ENCODE results near the gene ATP2B3. TPM values are rescaled to one million over a fixed set of nuclear protein-coding genes. Genes with fewer than 3 reads are reported as not detected.

The ATP2B3 gene
- total RNA-seq, 1 experiment from 2014 or later = 0.21 TPM

- Histone ChIP-seq H3K27me3 (ENCODE audit: control insufficient read depth, insufficient read depth, low read length) (no peaks in the 10 kb centered on the region), H3K4me1 (ENCODE audit: control insufficient read depth, insufficient read depth, low read length) (peaks cover 17% of the 10 kb centered on the region), H3K4me3 (ENCODE audit: low read depth in 2 of 2, low read length in 2 of 2) (peak overlapping the region; percentile 83 to 89), H3K9me3 (ENCODE audit: control insufficient read depth, insufficient read depth, low read depth, low read length) (no peaks in the 10 kb centered on the region), H3K27ac (ENCODE audit: low read length) (peak overlapping the region; percentile 78), H3K36me3 (ENCODE audit: control insufficient read depth, insufficient read depth, low read length) (no peaks in the 10 kb centered on the region)
- POLR2A ChIA-PET = interaction anchor here (0.5 kb wide), 1 partner anchor 129 kb away, joined by 6 read pairs; no protein-coding TSS in a partner anchor
- no peak for DNase-seq (ENCODE audit: low read depth, low spot score)
- intact Hi-C loops (cut with micrococcal nuclease; ENCODE audit: unreplicated experiment) (no loop called here), in situ Hi-C loops (cut with HindIII; ENCODE audit: low pct_unique_long_range_greater_than_20kb, low sequenced_read_pairs) (no loop called here)
- TF ChIP-seq POLR2AphosphoS5 (IDR thresholded peaks at IDR 0.05; ENCODE audit: low read depth, low read length) (no peak; the same call in 1 of the 2 replicates), SIN3A (IDR thresholded peaks at IDR 0.05; ENCODE audit: borderline replicate concordance, insufficient read depth, low read depth, low read length) (0 out of 2 replicates have a peak, but pooled peaks have one; percentile 60)
- no TSS peak for BruUV-seq (replicated peaks)
- peak; percentile 96 for ATAC-seq
- CTCF ChIA-PET = no interaction called here
Measured at GRCh38 chrX:153599192-153600031, 82.0 kb downstream of the ATP2B3 start.

GRCh38 chrX:153600032-153600373 lies 82.6 kb downstream of the ATP2B3 start:
- CTCF ChIA-PET = no interaction called here
- Histone ChIP-seq H3K4me3 (ENCODE audit: low read depth in 2 of 2, low read length in 2 of 2) (peak overlapping the region; percentile 83 to 89), H3K27ac (ENCODE audit: low read length) (peak overlapping the region; percentile 61), H3K27me3 (ENCODE audit: control insufficient read depth, insufficient read depth, low read length) (no peaks in the 10 kb centered on the region), H3K36me3 (ENCODE audit: control insufficient read depth, insufficient read depth, low read length) (no peaks in the 10 kb centered on the region), H3K4me1 (ENCODE audit: control insufficient read depth, insufficient read depth, low read length) (peaks cover 17% of the 10 kb centered on the region), H3K9me3 (ENCODE audit: control insufficient read depth, insufficient read depth, low read depth, low read length) (no peaks in the 10 kb centered on the region)
- no peak for ATAC-seq
- TF ChIP-seq TCF7L2 (IDR thresholded peaks at IDR 0.05; ENCODE audit: low read depth, low read length) (no peak), SIN3A (IDR thresholded peaks at IDR 0.05; ENCODE audit: borderline replicate concordance, insufficient read depth, low read depth, low read length) (no peak), REST (IDR thresholded peaks at IDR 0.05; ENCODE audit: insufficient read depth in 1 of 2, low read depth in 2 of 2, low read length in 1 of 2) (no peak), POLR2AphosphoS5 (IDR thresholded peaks at IDR 0.05; ENCODE audit: low read depth, low read length) (no peak)
- TF ChIP-seq, protein P1, sequence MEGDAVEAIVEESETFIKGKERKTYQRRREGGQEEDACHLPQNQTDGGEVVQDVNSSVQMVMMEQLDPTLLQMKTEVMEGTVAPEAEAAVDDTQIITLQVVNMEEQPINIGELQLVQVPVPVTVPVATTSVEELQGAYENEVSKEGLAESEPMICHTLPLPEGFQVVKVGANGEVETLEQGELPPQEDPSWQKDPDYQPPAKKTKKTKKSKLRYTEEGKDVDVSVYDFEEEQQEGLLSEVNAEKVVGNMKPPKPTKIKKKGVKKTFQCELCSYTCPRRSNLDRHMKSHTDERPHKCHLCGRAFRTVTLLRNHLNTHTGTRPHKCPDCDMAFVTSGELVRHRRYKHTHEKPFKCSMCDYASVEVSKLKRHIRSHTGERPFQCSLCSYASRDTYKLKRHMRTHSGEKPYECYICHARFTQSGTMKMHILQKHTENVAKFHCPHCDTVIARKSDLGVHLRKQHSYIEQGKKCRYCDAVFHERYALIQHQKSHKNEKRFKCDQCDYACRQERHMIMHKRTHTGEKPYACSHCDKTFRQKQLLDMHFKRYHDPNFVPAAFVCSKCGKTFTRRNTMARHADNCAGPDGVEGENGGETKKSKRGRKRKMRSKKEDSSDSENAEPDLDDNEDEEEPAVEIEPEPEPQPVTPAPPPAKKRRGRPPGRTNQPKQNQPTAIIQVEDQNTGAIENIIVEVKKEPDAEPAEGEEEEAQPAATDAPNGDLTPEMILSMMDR (IDR thresholded peaks at IDR 0.05) = no peak
- in situ Hi-C loops (cut with HindIII; ENCODE audit: low pct_unique_long_range_greater_than_20kb, low sequenced_read_pairs) (no loop called here), intact Hi-C loops (cut with micrococcal nuclease; ENCODE audit: unreplicated experiment) (no loop called here)
- no TSS peak for BruUV-seq (replicated peaks)
- POLR2A ChIA-PET = no interaction called here
- no peak for DNase-seq (ENCODE audit: low read depth, low spot score)

- H3K4me1 ChIP-seq (ENCODE audit: control insufficient read depth, insufficient read depth, low read length) = peaks cover 17% of the 10 kb centered on the region
- in situ Hi-C loops (cut with HindIII; ENCODE audit: low pct_unique_long_range_greater_than_20kb, low sequenced_read_pairs) (no loop called here), intact Hi-C loops (cut with micrococcal nuclease; ENCODE audit: unreplicated experiment) (no loop called here)
- no peaks in the 10 kb centered on the region for H3K9me3 ChIP-seq (ENCODE audit: control insufficient read depth, insufficient read depth, low read depth, low read length)
- DNase-seq (ENCODE audit: low read depth, low spot score) = no peak
- no peaks in the 10 kb centered on the region for H3K27me3 ChIP-seq (ENCODE audit: control insufficient read depth, insufficient read depth, low read length)
- no peaks in the 10 kb centered on the region for H3K36me3 ChIP-seq (ENCODE audit: control insufficient read depth, insufficient read depth, low read length)
- no peak overlapping the region for H3K4me3 ChIP-seq (ENCODE audit: low read depth in 2 of 2, low read length in 2 of 2)
- ChIA-PET CTCF (interaction anchor here (0.7 kb wide), 1 partner anchor 27 kb away, joined by 4 read pairs; no protein-coding TSS in a partner anchor), POLR2A (interaction anchor here (0.6 kb wide), 1 partner anchor 279 kb away, joined by 3 read pairs; no protein-coding TSS in a partner anchor)
- peak overlapping the region; percentile 61; the same call in 1 of the 2 replicates for H3K27ac ChIP-seq (ENCODE audit: low read length)
- BruUV-seq (replicated peaks) = no TSS peak
- ATAC-seq = no peak
- TF ChIP-seq SIN3A (IDR thresholded peaks at IDR 0.05; ENCODE audit: borderline replicate concordance, insufficient read depth, low read depth, low read length) (no peak), POLR2AphosphoS5 (IDR thresholded peaks at IDR 0.05; ENCODE audit: low read depth, low read length) (no peak), REST (IDR thresholded peaks at IDR 0.05; ENCODE audit: insufficient read depth in 1 of 2, low read depth in 2 of 2, low read length in 1 of 2) (no peak), TCF7L2 (IDR thresholded peaks at IDR 0.05; ENCODE audit: low read depth, low read length) (no peak)
- TF ChIP-seq, protein P1 (IDR thresholded peaks at IDR 0.05) = no peak
Measured at GRCh38 chrX:153600921-153601320, 83.5 kb downstream of the ATP2B3 start.

Measured in Panc1 (cell line).